ENCODE data around the gene CELF2. TPM values are rescaled to one million over a fixed set of nuclear protein-coding genes. Genes with fewer than 3 reads are reported as not detected.

The CELF2 gene
- total RNA-seq, 1 donor from 2014 or later, result 27.5 TPM

DNA sequence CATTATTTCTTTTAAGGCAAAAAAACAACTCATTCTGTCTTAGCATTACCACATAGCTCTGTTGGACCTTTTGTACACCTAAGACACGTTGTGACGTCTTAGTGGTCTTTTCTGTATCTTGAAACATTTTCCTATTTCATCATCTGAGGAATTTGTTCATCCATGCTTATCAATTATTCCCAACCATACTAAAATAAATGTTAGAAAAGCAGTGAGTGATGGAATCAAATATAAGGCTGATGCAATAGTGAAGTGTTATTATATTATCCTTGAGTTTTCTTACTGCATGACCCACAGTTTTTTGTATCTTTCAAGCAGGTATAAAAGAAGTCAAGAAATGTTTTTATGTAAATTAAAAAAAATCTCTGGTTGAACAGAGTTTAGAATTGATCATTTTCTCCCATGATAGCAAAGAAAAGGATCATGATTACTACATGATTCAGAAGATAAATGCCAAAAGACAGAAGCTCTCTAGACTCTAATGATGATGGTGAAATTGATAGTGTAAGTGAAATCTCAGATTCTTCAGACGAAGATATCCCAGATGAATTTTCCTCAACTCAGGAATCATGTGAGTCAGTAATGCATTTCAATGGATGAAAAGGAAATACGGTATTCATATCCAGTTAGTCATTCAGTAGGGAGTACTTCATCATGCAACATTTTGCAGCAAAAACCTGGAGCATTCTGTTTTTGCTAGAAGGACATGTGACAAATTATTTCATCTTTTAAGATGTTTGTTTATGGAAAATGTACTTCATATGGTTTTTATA lies 51.4 kb downstream of the CELF2 start:
- TF ChIP-seq, protein P1, sequence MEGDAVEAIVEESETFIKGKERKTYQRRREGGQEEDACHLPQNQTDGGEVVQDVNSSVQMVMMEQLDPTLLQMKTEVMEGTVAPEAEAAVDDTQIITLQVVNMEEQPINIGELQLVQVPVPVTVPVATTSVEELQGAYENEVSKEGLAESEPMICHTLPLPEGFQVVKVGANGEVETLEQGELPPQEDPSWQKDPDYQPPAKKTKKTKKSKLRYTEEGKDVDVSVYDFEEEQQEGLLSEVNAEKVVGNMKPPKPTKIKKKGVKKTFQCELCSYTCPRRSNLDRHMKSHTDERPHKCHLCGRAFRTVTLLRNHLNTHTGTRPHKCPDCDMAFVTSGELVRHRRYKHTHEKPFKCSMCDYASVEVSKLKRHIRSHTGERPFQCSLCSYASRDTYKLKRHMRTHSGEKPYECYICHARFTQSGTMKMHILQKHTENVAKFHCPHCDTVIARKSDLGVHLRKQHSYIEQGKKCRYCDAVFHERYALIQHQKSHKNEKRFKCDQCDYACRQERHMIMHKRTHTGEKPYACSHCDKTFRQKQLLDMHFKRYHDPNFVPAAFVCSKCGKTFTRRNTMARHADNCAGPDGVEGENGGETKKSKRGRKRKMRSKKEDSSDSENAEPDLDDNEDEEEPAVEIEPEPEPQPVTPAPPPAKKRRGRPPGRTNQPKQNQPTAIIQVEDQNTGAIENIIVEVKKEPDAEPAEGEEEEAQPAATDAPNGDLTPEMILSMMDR (IDR thresholded peaks at IDR 0.05; ENCODE audit: unreplicated experiment), result no peak
- Mint-ChIP-seq H3K27ac (ENCODE audit: unreplicated experiment) (no peak overlapping the region), H3K9me3 (ENCODE audit: unreplicated experiment) (no peaks in the 10 kb centered on the region), H3K4me1 (ENCODE audit: unreplicated experiment) (no peaks in the 10 kb centered on the region), H3K36me3 (ENCODE audit: low read depth, unreplicated experiment) (no peaks in the 10 kb centered on the region), H3K27me3 (ENCODE audit: unreplicated experiment) (no peaks in the 10 kb centered on the region), H3K4me3 (ENCODE audit: unreplicated experiment) (no peak overlapping the region)
- no peak for DNase-seq (ENCODE audit: low spot score)

DNA sequence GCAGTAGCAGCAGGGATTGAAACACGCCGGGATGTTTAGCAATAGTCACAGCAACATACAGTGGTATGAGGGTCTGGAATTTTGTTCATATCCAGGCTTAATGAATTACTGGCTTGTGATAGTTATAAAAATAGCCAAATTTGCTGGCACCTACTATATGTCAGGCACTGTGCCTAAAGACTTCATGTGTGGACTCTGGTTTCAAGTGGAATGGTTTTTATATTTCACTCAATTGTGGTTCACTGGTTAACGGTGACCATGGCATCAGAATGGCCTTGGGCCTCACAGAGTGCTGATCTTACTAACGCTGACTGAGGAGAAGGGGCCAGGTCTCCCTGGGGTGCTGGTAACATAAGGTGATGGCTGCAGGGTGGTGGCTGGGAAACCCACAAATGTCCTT lies 55.7 kb downstream of the CELF2 start:
- H3K36me3 Mint-ChIP-seq (ENCODE audit: low read depth, unreplicated experiment), result no peaks in the 10 kb centered on the region
- TF ChIP-seq, protein P1 (IDR thresholded peaks at IDR 0.05; ENCODE audit: unreplicated experiment), result no peak
- no peaks in the 10 kb centered on the region for H3K9me3 Mint-ChIP-seq (ENCODE audit: unreplicated experiment)
- no peak overlapping the region for H3K4me3 Mint-ChIP-seq (ENCODE audit: unreplicated experiment)
- no peaks in the 10 kb centered on the region for H3K4me1 Mint-ChIP-seq (ENCODE audit: unreplicated experiment)
- no peak overlapping the region for H3K27ac Mint-ChIP-seq (ENCODE audit: unreplicated experiment)
- DNase-seq (ENCODE audit: low spot score), result no peak
- H3K27me3 Mint-ChIP-seq (ENCODE audit: unreplicated experiment), result no peaks in the 10 kb centered on the region

DNA sequence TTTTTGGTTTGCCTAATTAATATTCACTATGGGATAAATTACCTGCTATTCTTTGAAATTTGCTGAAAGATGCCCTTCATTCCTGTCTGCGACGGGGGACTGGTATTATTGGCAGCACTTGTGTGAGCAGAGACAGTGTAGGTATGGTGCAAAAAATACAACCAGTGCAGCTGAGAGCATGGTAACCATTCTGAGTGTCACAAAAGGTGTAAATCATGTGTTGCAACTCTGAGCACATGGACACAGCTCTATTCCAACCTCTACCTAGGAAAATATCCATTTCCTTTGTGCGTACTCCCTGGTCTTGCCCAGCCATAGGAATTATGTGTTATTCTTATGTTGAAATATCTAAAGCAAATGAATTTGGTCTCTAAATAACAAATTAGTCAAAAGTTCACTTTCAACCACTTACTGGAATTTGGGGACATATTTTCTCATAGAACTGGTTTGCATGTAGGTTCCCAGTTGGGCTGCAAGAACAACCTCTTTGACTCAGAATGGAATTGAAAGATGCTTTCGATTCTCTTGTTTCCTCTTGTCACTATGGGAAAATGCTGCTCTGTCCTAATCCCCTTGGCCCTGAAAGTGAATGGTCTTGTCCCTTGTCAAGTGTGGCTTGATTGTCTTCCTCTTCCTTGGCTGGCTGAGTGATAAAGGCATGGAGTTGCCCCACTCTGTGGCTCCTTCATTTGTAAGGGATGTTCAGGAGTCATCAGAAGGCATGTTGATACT lies 57.0 kb downstream of the CELF2 start:
- TF ChIP-seq, protein P1 (IDR thresholded peaks at IDR 0.05; ENCODE audit: unreplicated experiment), result no peak
- H3K27ac Mint-ChIP-seq (ENCODE audit: unreplicated experiment), result no peak overlapping the region
- H3K4me3 Mint-ChIP-seq (ENCODE audit: unreplicated experiment), result no peak overlapping the region
- no peaks in the 10 kb centered on the region for H3K4me1 Mint-ChIP-seq (ENCODE audit: unreplicated experiment)
- no peaks in the 10 kb centered on the region for H3K9me3 Mint-ChIP-seq (ENCODE audit: unreplicated experiment)
- DNase-seq (ENCODE audit: low spot score), result no peak
- H3K36me3 Mint-ChIP-seq (ENCODE audit: low read depth, unreplicated experiment), result no peaks in the 10 kb centered on the region
- no peaks in the 10 kb centered on the region for H3K27me3 Mint-ChIP-seq (ENCODE audit: unreplicated experiment)

DNA sequence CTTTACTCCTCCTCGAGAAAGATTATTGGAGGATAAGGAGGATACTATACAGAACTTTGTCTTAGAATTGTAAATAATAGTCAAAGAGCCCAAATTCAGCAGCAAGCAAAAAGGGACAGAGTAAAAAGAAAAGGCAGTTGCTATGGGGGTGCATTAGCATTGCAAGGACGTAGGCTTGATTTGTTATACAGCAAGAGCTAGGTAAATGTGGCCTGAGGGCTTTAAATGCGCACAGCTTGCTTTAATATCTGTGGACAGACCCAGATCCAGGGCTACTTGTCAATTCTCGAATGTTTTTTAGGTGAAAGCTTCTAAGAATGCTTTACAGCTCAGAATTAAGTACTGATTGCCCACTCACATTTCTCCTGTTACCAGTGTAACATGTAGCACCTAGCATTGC lies 58.5 kb downstream of the CELF2 start:
- Mint-ChIP-seq H3K36me3 (ENCODE audit: low read depth, unreplicated experiment) (no peaks in the 10 kb centered on the region), H3K4me3 (ENCODE audit: unreplicated experiment) (no peak overlapping the region), H3K4me1 (ENCODE audit: unreplicated experiment) (no peaks in the 10 kb centered on the region), H3K27ac (ENCODE audit: unreplicated experiment) (no peak overlapping the region), H3K27me3 (ENCODE audit: unreplicated experiment) (no peaks in the 10 kb centered on the region), H3K9me3 (ENCODE audit: unreplicated experiment) (no peaks in the 10 kb centered on the region)
- TF ChIP-seq, protein P1 (IDR thresholded peaks at IDR 0.05; ENCODE audit: unreplicated experiment), result no peak
- no peak for DNase-seq (ENCODE audit: low spot score)

DNA sequence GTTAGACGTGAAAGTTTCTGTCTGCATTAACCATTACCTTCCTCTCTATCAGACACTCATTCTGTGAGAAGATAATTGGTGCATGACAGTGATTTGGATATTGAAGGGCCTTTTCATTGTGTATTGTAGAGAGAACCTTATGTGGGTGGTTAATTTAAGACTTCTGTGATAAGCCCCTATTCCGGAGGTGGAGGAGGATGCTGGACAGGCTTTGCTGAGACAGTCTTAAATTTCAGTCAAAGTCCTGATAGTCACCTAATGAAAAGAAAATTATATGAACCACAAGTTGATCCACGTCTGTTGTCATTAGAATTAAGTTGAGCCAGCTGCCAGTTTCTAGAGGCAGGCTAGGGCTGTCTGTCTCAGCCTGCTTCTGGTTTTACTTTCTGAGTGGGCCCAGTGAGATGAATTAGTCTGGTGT lies 62.9 kb downstream of the CELF2 start:
- Mint-ChIP-seq H3K27ac (ENCODE audit: unreplicated experiment) (no peak overlapping the region), H3K36me3 (ENCODE audit: low read depth, unreplicated experiment) (no peaks in the 10 kb centered on the region), H3K4me3 (ENCODE audit: unreplicated experiment) (no peak overlapping the region), H3K9me3 (ENCODE audit: unreplicated experiment) (no peaks in the 10 kb centered on the region), H3K27me3 (ENCODE audit: unreplicated experiment) (no peaks in the 10 kb centered on the region), H3K4me1 (ENCODE audit: unreplicated experiment) (no peaks in the 10 kb centered on the region)
- TF ChIP-seq, protein P1 (IDR thresholded peaks at IDR 0.05; ENCODE audit: unreplicated experiment), result no peak
- DNase-seq (ENCODE audit: low spot score), result no peak
